Heart left ventricle (tissue), 13 donors: Measurements from ENCODE around the gene FAM184A.

Source experiments
- POLR2A ChIP-seq, 2 donors: fragments of 450-650 bp; IDR thresholded peaks; one replicate each; pipeline ENCODE4 v1.6.1; 2017; ENCODE audit warnings: antibody characterized with exemption in 2 of 2, mild to moderate bottlenecking in 2 of 2, moderate library complexity in 2 of 2
- TF ChIP-seq, protein P1 (sequence below), 12 donors: fragments of 200-600 bp; sonication (generic) in 4 of 12; IDR thresholded peaks; one replicate each; pipeline versions ENCODE4 v1.5.0 to v1.8.0; 2018 to 2022; ENCODE audit warnings: antibody characterized with exemption in 12 of 12, mild to moderate bottlenecking in 5 of 12
- donor health status: ischemic (EF 13 %, LVEDD 7.1; RV severe dilation, severe dysfunction).
- donor health status: DM: no; HTN: yes; CAD: no.
- donor health status: DM: no; HTN: no; CAD: no.
- donor health status: ischemic (EF 25% LVEDD 6.9; RV normal size, moderate dysfunction).
- donor health status: ischemic (EF 25% LVEDD 5.7; RV mildly dilated, moderate dysfunction).
- donor health status: ischemic (EF 35%, LVEDD 5.7; RV mildly dilated, moderate dysfunction).
- donor health status: nonischemic (EF 11% LVEDD 7.7; RV severe dilation, severe dysfunction).
- donor health status: DM: yes; HTN: yes; CAD: no.
- donor health status: PGD.
- donor health status: ischemic (EF 29% LVEDD 5.4; RV normal size, mild dysfunction).
- donor health status: nonischemic (EF 23%, LVEDD 6.1; RV moderate dilation, normal function).

DNA sequence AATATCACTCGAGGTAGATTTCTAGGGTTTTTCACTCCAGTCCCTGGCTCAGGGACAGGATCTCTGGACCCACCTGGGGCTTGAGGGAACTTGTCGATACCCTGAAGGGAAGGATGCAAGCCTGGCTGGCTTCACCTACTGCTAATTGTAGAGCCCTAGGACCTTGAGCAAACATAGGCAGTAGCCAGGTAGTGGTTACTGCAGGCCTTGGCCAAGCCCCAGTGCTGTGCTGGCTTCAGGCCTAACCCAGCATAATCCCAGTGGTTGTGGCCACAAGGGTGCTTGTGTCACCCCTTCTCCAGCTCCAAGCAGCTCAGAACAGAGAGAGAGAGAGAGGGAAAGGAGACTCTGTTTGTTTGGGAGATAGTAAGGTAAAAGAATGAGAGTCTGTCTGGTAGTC lies 137.7 kb downstream of the FAM184A start:
- no peak for TF ChIP-seq POLR2A (IDR thresholded peaks at IDR 0.05)
- TF ChIP-seq, protein P1, sequence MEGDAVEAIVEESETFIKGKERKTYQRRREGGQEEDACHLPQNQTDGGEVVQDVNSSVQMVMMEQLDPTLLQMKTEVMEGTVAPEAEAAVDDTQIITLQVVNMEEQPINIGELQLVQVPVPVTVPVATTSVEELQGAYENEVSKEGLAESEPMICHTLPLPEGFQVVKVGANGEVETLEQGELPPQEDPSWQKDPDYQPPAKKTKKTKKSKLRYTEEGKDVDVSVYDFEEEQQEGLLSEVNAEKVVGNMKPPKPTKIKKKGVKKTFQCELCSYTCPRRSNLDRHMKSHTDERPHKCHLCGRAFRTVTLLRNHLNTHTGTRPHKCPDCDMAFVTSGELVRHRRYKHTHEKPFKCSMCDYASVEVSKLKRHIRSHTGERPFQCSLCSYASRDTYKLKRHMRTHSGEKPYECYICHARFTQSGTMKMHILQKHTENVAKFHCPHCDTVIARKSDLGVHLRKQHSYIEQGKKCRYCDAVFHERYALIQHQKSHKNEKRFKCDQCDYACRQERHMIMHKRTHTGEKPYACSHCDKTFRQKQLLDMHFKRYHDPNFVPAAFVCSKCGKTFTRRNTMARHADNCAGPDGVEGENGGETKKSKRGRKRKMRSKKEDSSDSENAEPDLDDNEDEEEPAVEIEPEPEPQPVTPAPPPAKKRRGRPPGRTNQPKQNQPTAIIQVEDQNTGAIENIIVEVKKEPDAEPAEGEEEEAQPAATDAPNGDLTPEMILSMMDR (IDR thresholded peaks at IDR 0.05), result no peak
